Measurements from ENCODE around the gene MEN1.
A peak's percentile ranks its signal among the peaks of the same experiment; 100 is the strongest.
"Not testable (repeated sequence)": the region's sequence is repeated elsewhere in the genome, so short reads cannot be mapped to it uniquely, and the experiment has no call there.

The MEN1 gene

GRCh38 chr11:64846998-64847666, 36.8 kb upstream of the MEN1 start:
- peak; percentile 82 to 89 for DNase-seq (ENCODE audit: low read depth in 2 of 2, low spot score in 1 of 2)

DNA sequence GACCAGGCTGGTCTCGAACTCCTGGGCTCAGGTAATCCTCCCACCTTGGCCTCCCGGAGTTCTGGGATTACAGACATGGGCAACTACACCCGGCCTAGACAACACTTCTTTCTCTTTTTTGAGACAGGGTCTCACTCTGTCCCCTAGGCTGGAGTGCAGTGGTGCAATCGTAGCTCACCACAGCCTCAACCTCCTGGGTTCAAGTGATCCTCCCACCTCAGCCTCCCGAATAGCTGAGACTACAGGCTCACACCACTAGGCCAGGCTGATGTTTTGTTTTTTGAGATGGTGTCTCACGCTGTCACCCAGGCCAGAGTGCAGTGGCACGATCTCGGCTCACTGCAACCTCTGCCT, 35.4 kb upstream of the MEN1 start:
- not testable (repeated sequence) for DNase-seq (ENCODE audit: low read depth in 2 of 2, low spot score in 1 of 2)

DNA sequence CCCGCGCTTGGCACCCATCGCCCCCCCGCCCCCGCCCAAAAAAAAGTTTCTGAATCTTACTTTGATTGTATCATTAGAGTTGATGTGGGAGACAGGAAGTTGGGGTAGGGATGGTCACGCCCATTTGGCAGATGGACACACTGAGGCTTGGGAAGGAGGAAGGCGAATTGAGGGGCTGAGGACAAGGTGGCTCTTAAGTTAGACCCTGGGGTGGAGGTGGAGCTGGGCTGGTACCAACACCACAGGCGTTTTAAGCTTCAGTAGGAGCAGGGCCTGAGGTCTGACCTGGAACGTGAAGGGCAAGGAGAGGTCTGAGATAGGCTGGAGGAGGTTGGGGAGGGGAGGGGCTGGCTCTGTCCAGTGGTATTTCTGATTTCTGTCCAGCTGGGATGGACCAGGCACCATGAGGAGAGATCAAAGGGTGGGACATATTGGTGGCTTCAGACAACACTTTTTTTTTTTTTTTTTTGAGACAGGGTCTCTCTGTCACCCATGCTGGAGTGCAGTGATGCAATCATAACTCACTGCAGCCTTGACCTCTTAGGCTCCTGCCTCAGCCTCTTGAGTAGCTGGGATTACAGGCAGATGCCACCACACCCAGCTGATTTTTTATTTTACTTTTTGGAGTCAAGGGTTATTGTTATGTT, 34.9 kb upstream of the MEN1 start:
- DNase-seq (ENCODE audit: low read depth in 2 of 2, low spot score in 1 of 2) = no peak

- DNase-seq (ENCODE audit: low read depth in 2 of 2, low spot score in 1 of 2) = no peak
These were observed 34.2 kb upstream of the MEN1 start, which contains the start of gene CDC42BPG for GRCh38 chr11:64844330-64845128. Gene CDC42BPG, minus strand, starts transcription at chr11:64844653. Its CDS starts 84 bp downstream, at chr11:64844569.

DNA sequence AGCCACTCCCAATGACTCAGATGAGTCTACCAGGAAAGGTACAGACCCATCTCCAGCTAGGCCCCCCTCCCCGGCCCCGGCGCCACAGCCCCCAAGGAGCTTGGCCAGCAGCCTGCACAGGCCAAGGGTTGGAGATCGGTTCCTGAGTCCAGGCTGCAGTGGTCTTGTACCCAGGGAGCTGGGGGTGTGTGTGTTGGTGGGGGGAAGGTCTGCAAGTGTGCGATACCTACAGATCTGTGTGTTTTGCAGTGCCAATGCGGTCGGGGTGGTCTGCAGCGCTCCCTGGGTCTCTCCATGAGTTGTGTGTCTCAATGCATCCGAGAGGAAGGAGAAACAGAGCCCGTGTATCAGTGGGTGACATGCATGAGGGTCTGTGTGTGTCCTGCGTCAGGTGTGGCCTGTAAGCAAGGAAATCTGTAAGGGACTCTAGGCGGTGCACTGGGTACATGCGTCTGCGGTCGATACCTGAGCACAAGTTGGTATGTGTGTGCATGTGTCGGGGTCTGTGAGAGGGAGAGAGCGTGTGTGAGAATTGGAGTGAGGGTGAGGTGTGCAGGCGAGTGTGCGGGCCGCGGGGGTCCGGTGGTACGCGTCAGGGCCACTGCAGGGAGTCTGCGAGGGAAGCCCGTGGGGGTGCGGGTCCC, 33.5 kb upstream of the MEN1 start:
- no peak for DNase-seq (ENCODE audit: low read depth in 2 of 2, low spot score in 1 of 2)

- no peak for DNase-seq (ENCODE audit: low read depth in 2 of 2, low spot score in 1 of 2)
These were observed 32.7 kb upstream of the MEN1 start for GRCh38 chr11:64842851-64843685.

GRCh38 chr11:64842366-64842759, 32.0 kb upstream of the MEN1 start:
- DNase-seq (ENCODE audit: low read depth in 2 of 2, low spot score in 1 of 2) = no peak

GRCh38 chr11:64841592-64842365, 31.4 kb upstream of the MEN1 start:
- DNase-seq (ENCODE audit: low read depth in 2 of 2, low spot score in 1 of 2) = no peak

- no peak for DNase-seq (ENCODE audit: low read depth in 2 of 2, low spot score in 1 of 2)
These were observed 29.8 kb upstream of the MEN1 start for GRCh38 chr11:64839887-64840782.

GRCh38 chr11:64839335-64839734, 29.0 kb upstream of the MEN1 start:
- DNase-seq (ENCODE audit: low read depth in 2 of 2, low spot score in 1 of 2) = no peak

DNA sequence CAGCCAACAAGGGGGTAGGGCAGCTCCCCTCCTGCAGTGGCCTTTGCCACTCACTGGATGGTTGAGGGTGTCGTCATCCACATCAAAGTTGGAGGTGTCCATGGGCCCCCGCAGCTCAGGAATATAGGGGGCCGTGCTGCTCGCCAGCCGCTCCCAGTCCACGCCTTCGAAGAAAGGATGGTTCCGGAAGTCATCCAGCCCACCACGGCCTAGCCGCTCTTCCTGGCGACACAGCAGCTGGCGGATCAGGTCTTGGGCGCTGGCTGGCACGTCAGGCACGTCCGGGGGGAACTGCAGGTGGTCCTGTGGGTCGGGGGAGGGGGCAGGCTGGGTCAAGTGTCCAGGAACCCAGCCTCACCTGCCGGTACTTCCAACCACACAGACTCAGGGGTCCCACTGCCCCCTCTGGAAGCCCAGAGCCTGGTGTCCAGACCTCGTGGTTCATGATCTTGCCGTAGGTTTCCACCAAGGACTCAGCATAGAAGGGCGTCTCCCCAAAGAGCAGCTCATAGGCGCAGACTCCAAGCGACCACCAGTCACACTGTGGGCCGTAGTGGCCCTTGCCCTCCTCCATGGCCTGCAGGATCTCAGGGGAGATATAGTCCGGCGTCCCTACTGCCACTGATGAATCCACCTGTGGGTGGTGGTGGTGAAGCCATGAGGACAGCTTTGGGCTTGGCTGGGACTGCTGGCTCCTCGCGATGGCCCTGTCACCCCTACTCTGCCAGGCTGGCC, 28.4 kb upstream of the MEN1 start:
- DNase-seq (ENCODE audit: low read depth in 2 of 2, low spot score in 1 of 2) = no peak

- DNase-seq (ENCODE audit: low read depth in 2 of 2, low spot score in 1 of 2) = no peak
These were observed 27.6 kb upstream of the MEN1 start for GRCh38 chr11:64837887-64838351.

DNA sequence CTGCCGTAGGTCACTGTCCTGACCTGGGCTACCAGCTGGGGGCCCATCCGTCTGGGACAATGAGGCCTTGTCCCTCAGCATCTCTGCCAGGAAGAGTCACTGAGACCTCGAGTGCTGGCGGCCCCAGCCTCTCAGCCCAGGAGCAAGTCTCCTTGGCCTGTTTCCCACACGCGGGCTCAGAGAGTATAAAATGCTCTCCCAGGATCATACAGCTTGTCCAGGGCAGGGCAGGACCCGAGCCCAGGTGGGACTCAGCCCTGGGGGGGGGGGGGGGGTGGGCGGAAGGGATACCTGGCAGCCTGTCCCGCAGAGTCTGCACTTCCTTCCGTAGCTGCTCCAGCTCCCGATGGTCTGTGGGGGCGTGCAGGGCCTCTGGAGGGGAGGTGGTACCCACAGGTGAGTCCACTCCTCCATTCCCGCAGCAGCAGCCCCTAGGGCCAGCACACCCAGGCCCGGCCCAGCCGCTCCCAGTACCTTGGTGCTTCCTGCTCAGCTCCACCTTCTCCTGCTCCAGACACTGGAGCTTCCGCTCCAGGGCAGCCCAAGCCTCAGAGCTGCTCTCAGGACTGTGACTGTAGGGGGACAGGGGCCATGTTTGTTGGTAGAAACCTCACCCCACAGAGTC, 26.2 kb upstream of the MEN1 start:
- no peak for DNase-seq (ENCODE audit: low read depth in 2 of 2, low spot score in 1 of 2)

DNA sequence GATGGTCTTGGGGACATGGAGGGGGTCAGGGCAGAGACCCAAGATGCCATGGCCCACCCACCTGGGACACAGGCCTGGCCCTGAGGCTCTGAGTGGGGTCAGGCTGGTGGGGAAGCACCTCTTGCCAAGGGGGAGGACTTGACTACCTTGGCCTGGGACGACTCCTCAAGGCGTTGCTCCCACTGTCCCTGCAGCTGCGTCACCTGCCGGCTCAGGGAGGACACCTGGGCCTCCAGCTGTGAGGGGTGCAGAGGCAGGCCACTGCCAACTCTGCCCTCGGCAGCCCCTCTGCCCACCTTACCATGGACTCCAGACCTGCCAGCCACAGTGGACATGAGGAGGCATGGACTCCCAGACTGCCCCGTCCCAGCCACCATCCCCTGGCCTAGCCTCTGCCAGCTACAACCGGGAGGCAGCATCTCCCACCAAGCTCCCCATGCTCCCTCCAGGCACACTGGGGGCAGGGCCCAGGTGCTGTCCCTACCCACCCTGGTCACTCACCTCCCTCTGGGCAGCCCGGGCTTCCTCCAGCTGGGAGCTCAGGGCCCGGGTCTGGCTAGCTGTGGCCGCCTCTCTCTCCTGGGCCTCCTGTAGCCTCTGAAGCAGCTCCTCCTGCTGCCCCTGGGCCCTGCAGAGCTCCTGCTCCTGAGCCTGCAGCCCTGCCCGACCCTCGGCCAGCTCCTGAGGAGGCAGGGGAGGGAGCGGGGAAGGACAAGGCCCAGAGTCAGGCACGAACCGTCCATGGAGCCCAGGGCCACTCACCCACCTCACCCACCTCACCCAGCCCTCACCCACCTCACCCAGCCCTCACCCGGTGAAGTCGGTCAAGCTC, 25.5 kb upstream of the MEN1 start:
- no peak for DNase-seq (ENCODE audit: low read depth in 2 of 2, low spot score in 1 of 2)

DNA sequence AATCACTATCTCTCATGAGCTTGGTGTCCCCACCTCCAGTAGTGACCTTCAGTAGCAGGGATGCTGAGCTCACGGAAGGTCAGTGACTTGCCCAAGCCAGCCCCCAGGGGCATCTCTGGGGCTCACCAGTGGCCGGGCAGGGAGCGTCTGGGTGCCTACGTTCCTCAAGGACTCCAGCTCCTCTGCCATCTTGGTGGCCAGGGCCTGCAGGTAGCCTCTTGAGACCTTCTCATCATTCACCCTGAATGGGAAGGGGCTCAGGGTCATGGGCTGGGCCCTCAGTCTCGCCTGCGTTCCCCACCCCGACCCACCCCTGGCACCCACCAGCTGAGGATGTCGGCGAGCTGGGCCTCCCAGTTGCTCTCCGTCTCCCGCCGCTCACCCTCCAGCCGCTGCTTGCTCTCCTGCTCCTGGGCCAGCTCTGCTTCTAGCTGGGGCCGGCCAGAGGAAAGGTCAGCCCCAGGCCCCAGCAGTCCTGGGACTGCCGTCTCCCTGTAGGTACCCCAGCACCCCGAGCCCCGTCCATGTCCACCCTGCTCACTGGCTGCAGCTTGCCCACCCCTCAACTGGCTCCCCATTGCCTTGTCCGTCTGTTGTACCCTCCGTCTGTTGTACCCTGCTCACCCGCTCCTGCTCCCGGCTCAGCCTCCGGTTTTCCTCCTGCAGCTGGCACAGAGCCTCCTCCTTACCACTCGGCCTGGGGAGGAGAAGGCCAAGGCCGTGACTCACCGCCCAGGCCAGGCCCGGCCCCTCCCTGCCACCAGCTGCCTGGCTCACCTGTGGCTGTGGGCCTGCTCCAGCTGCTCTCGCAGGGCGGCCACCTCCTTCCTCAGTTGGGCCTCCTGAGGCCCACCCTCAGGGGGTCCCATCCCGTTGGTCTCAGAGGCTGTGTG, 24.6 kb upstream of the MEN1 start:
- no peak for DNase-seq (ENCODE audit: low read depth in 2 of 2, low spot score in 1 of 2)

Data from stimulated activated CD8-positive, alpha-beta memory T cell treated with anti-CD3 and anti-CD28 coated beads, Interleukin-4, amount 100 ng/mL, for 1 hour (primary cell).